ENCODE results near the gene LSAMP.

DNA sequence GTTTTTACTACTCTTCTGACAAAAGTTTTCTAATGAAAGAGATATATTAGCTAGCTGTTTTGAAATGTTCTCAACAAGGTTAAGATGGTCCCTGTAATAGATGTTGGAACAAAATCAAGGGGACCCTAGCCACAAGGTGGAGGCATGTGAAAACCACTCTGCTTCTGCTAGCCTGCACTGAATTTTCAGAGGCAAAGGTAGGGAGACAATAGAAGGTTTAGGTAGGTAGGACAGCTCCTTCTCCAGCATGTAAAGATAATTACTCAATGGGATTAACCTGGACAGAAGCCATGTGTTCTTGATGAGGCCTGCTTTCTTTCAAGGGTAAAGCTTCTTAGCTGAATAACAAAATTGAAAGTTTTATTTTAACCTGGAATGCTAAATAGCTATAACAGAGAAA is 333.5 kb downstream of the LSAMP start:
- TF ChIP-seq, protein P1, sequence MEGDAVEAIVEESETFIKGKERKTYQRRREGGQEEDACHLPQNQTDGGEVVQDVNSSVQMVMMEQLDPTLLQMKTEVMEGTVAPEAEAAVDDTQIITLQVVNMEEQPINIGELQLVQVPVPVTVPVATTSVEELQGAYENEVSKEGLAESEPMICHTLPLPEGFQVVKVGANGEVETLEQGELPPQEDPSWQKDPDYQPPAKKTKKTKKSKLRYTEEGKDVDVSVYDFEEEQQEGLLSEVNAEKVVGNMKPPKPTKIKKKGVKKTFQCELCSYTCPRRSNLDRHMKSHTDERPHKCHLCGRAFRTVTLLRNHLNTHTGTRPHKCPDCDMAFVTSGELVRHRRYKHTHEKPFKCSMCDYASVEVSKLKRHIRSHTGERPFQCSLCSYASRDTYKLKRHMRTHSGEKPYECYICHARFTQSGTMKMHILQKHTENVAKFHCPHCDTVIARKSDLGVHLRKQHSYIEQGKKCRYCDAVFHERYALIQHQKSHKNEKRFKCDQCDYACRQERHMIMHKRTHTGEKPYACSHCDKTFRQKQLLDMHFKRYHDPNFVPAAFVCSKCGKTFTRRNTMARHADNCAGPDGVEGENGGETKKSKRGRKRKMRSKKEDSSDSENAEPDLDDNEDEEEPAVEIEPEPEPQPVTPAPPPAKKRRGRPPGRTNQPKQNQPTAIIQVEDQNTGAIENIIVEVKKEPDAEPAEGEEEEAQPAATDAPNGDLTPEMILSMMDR (conservative IDR thresholded peaks at IDR 0.05; ENCODE audit: low read depth, low read length), result no peak
- no peak for TF ChIP-seq EZH2 (IDR thresholded peaks at IDR 0.05; ENCODE audit: borderline replicate concordance, low read depth, low read length, poor library complexity, severe bottlenecking)

All from A673 (cell line).